Body of pancreas (tissue), 4 donors: Measurements from ENCODE around the gene GABRB1. TPM values are rescaled to one million over a fixed set of nuclear protein-coding genes. Genes with fewer than 3 reads are reported as not detected.

Experiments
- ATAC-seq: fragments of 150-250 bp; one replicate; pipeline ENCODE4 v1.9.1; 2016
- DNase-seq, 4 donors: peaks; one replicate each; pipeline ENCODE4 v3.0.0-alpha.2; 2019
- H3K27ac ChIP-seq, 4 donors: fragments of 200-600 bp; sonication (generic); 1 replicate in 3 of 4; 2 replicates in 1 of 4; pipeline versions ENCODE4 v1.5.1 to v1.6.1; 2016 to 2019; ENCODE audit warnings: mild to moderate bottlenecking in 1 of 4, mixed read lengths in 1 of 4, moderate library complexity in 1 of 4
- H3K27me3 ChIP-seq, 2 donors: fragments of 200-600 bp; sonication (generic); one replicate each; pipeline ENCODE4 v1.6.0; 2016; ENCODE audit warnings: mild to moderate bottlenecking in 1 of 2
- H3K36me3 ChIP-seq, 2 donors: fragments of 200-600 bp; sonication (generic); replicated peaks in 1 of 2; 2 replicates each; pipeline ENCODE4 v1.5.1; 2016; ENCODE audit warnings: low read depth in 2 of 2; ENCODE audit not compliant: insufficient read depth in 1 of 2
- H3K4me1 ChIP-seq: fragments of 200-600 bp; sonication (generic); one replicate; pipeline ENCODE4 v1.6.0; 2016
- H3K4me3 ChIP-seq, 2 donors: fragments of 200-600 bp; sonication (generic); 1 replicate in 1 of 2; 2 replicates in 1 of 2; pipeline ENCODE4 v1.5.1; 2016 to 2019
- H3K9me3 ChIP-seq, 3 donors: fragments of 200-600 bp; sonication (generic); 1 replicate in 2 of 3; 2 replicates in 1 of 3; pipeline ENCODE4 v1.5.1; 2016
- POLR2A ChIP-seq, 3 donors: fragments of 450-650 bp; IDR thresholded peaks; one replicate each; pipeline ENCODE4 v1.6.1; 2016; ENCODE audit warnings: antibody characterized with exemption in 3 of 3, mild to moderate bottlenecking in 2 of 3
- WGBS, 2 donors: methylation state at CpG; one replicate each; pipeline ENCODE4 v1.1.5; 2017; 5-methylcytosine and 5-hydroxymethylcytosine counted together
- intact Hi-C: fragments of 100-400 bp; cut with DNase I; formaldehyde crosslinking; loops from one replicate; pipeline ENCODE4 v1.15.1; 2023
- total RNA-seq, 2 donors: library from RNA; depleted of rRNA; stranded (reverse); fragments of >200 nt; gene quantifications; one replicate each; pipeline ENCODE4 v1.1.0, GENCODE V29; 2016
- TF ChIP-seq, protein P1 (sequence below), 7 experiments: fragments of 450-650 bp in 4 of 7; fragments of 200-600 bp in 3 of 7; sonication (generic) in 3 of 7; IDR thresholded peaks; one replicate each; pipeline ENCODE4 v1.5.1; 2016 to 2019; ENCODE audit warnings: antibody characterized with exemption in 7 of 7

Gene GABRB1
- total RNA-seq, 2 donors from 2014 or later: not detected

DNA sequence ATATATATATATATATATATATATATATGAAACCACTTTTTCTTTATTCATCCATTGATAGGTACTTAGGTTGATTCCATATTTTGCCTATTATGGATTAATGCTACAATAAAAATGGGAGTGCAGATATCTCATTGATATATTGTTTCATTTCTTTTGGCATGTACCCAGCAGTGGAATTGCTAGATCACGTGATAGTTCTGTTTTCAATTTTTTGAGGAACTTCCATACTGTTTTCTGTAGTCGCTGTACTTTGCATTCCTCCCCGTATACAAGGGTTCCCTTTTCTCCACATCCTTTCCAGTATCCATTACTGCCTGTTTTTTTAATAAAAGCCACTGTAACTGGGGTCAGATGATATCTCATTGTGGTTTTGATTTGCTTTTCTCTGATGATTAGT, 124.6 kb downstream of the GABRB1 start:
- ATAC-seq (no peak), DNase-seq (no peak)
- Histone ChIP-seq H3K4me1 (no peaks in the 10 kb centered on the region), H3K27ac (no peak overlapping the region), H3K4me3 (no peak overlapping the region), H3K27me3 (no peaks in the 10 kb centered on the region), H3K36me3 (no peaks in the 10 kb centered on the region), H3K9me3 (no peaks in the 10 kb centered on the region)
- no peak for TF ChIP-seq POLR2A (IDR thresholded peaks at IDR 0.05)
- TF ChIP-seq, protein P1, sequence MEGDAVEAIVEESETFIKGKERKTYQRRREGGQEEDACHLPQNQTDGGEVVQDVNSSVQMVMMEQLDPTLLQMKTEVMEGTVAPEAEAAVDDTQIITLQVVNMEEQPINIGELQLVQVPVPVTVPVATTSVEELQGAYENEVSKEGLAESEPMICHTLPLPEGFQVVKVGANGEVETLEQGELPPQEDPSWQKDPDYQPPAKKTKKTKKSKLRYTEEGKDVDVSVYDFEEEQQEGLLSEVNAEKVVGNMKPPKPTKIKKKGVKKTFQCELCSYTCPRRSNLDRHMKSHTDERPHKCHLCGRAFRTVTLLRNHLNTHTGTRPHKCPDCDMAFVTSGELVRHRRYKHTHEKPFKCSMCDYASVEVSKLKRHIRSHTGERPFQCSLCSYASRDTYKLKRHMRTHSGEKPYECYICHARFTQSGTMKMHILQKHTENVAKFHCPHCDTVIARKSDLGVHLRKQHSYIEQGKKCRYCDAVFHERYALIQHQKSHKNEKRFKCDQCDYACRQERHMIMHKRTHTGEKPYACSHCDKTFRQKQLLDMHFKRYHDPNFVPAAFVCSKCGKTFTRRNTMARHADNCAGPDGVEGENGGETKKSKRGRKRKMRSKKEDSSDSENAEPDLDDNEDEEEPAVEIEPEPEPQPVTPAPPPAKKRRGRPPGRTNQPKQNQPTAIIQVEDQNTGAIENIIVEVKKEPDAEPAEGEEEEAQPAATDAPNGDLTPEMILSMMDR (IDR thresholded peaks at IDR 0.05): no peak
- WGBS, 2 donors: 63 to 79% methylated on average over 3 of the region's 3 CpGs
- intact Hi-C loops: no loop called here

DNA sequence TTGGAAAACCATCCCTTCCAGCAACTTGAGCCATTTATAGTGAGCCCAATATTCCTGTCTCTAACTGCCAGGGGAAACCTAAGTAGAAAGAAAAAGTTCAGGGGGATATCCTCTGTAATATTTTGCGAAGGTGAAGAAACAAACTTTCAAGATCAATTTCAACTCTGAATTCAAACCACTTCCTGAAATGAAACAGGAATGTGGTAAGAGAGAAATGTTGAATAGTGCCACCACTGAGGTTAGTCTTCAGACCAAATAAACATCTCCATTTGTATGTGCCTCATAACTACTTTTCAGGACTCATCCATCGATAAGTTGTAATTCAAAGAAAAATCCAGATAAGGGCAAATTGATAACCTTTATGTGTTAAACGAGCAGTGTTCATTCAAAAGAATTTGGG, 128.7 kb downstream of the GABRB1 start:
- H3K36me3 ChIP-seq: no peaks in the 10 kb centered on the region
- DNase-seq: no peak
- ATAC-seq: no peak
- no peaks in the 10 kb centered on the region for H3K9me3 ChIP-seq
- TF ChIP-seq, protein P1 (IDR thresholded peaks at IDR 0.05): no peak
- TF ChIP-seq POLR2A (IDR thresholded peaks at IDR 0.05): no peak
- intact Hi-C loops: no loop called here
- no peaks in the 10 kb centered on the region for H3K27me3 ChIP-seq
- no peak overlapping the region for H3K27ac ChIP-seq
- WGBS, 2 donors: 49 to 61% methylated on average over 3 of the region's 3 CpGs
- no peaks in the 10 kb centered on the region for H3K4me1 ChIP-seq
- no peak overlapping the region for H3K4me3 ChIP-seq

DNA sequence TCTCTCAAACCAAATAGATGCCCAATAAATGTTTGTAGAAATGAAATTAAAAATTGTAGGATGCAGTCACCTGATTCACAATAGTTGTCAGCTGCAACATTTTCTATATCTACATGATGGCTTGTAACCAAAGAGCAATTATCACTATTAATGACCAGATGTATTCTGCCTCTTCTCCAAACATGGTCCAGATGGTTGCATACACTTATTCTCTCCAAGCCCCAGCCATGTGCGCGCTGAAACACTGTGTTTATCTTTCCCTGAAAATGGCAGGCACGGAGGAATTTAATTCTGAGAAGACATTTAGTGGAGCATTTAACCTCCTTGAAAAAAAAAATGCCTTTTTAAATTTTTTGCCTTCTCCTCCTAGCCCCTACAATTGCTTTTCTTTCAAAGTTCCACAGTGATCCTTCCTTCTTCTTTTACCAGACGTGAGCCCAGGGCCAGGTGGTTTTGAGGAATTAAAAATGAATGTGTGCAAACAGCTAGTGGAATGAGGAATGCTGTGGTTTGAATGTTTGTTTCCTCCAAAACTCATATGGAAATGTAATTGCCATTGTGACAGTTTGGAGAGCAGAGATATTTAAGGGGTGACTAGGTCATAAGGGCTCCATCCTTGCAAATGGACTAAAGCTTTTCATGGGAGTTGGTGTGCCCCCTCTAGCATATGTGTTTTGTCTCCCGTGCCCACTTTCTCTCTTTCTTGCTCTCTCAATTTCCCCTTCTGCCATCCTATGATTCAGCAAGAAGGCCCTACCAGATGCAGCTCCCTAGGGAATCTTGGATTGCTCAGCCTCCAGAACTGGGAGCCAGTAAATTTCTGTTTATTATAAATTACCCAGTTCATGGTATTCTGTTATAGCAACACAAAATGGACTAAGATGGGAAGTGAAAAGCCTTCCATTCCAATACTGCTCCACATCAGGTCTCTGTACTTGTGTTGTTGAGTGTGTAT, 136.0 kb downstream of the GABRB1 start:
- Histone ChIP-seq H3K4me1 (no peaks in the 10 kb centered on the region), H3K9me3 (no peaks in the 10 kb centered on the region), H3K4me3 (no peak overlapping the region), H3K27me3 (no peaks in the 10 kb centered on the region), H3K36me3 (no peaks in the 10 kb centered on the region), H3K27ac (no peak overlapping the region)
- TF ChIP-seq, protein P1 (IDR thresholded peaks at IDR 0.05): no peak
- TF ChIP-seq POLR2A (IDR thresholded peaks at IDR 0.05): no peak
- WGBS, 2 donors: 56 to 62% methylated on average over 5 of the region's 5 CpGs
- intact Hi-C loops: no loop called here
- ATAC-seq (no peak), DNase-seq (no peak)

DNA sequence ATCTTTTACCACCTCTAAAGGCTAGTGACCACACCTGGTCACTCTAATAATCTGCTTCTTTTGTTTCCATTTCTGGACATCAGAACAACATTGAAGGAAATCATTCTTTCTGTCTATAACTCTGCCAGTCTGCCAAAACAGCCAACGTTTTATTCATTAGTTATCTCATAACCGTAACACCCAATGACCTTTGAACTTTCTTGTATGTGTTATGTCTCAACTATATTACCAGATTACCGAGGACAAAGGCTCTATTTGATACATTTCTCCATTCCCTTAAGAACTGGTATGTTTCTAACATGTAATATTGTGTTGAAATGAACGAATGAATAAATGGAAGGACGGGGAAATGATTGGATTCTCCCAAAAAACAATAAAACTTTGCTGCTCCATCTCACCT, 152.7 kb downstream of the GABRB1 start:
- ATAC-seq: no peak
- 42 to 46% methylated on average over 5 of the region's 5 CpGs for WGBS, 2 donors
- Histone ChIP-seq H3K27me3 (no peaks in the 10 kb centered on the region), H3K4me3 (no peak overlapping the region), H3K4me1 (no peaks in the 10 kb centered on the region), H3K36me3 (no peaks in the 10 kb centered on the region), H3K9me3 (no peaks in the 10 kb centered on the region), H3K27ac (no peak overlapping the region)
- intact Hi-C loops: no loop called here
- TF ChIP-seq, protein P1 (IDR thresholded peaks at IDR 0.05): no peak
- TF ChIP-seq POLR2A (IDR thresholded peaks at IDR 0.05): no peak
- DNase-seq: no peak

DNA sequence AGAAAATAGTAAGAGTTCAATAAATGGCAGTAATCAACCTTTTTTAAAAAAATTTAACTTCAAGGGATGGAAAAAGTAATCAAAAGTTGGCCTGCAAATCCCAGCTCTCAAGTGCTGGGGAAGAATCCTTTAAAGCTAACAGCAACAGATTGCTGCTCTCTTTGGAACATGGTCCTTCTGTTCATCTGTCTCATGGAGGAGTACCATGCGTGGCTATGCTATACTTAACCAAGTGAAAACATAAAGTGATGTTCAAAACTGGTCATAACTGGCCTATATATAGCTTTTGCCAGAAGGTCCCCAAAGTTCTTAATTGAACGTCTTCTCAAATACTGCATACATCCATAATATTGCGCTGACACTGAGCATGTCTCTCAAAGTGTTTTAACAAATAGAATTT, 154.4 kb downstream of the GABRB1 start:
- WGBS, 2 donors: 76 to 82% methylated on average over 3 of the region's 3 CpGs

More for the DNA sequence above, 154.4 kb downstream of the GABRB1 start:
- Histone ChIP-seq H3K4me1 (no peaks in the 10 kb centered on the region), H3K27ac (no peak overlapping the region), H3K4me3 (no peak overlapping the region), H3K9me3 (no peaks in the 10 kb centered on the region), H3K27me3 (no peaks in the 10 kb centered on the region), H3K36me3 (no peaks in the 10 kb centered on the region)
- TF ChIP-seq POLR2A (IDR thresholded peaks at IDR 0.05): no peak
- TF ChIP-seq, protein P1 (IDR thresholded peaks at IDR 0.05): no peak
- DNase-seq (no peak), ATAC-seq (no peak)
- intact Hi-C loops: no loop called here
